Pons (tissue), 1 donor: Measurements from ENCODE around the gene NCOA6.

Source experiments
- DNase-seq: peaks from one replicate; pipeline ENCODE4 v3.0.0-alpha.2; 2016; ENCODE audit warnings: low spot score

NCOA6 gene

DNA sequence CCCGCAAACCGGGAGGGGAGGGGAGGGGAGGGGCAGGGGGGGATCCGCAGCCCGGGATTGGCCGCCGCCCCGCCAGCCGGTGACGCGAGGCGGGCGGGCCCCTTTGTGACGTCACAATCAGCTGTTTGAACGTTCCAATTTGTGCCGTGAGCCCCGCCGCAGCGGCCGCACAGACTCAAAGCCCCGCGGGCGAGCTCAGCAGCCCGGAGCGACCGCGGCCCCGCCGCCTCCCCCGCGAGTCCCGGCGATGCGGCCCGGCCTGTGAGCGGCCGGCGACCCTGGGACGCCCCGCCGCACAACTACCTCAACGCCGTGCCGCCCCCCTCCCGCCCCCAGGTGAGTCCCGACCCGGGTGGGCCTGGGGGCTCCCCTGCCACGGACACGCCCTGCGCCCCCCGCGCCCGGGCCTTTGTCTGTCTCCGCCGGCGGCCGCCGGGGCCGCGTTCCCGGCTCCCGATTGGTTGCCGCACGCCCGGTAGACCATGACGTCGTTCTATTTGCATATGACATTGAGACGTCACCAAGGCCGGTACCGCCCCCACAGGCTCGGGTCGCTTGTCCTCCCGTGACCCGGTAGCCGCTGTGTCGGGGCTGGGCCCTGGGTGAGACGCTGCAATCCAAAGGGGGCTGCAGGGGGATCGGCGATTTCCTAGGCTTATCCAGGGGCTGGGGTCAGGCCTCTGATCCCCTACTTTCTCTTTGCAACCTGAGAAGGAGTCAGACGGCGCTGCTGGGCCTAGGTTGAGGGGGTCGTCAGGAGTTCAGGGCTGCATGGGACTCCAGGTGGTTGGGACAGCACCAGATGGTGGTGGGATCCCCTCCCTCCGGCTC lies 121.1 kb downstream of the NCOA6 start, which contains the start of gene TP53INP2:
Gene TP53INP2 (plus strand): TSS at position 168 of the 831 bp plus-strand sequence. CDS start 4,396 bp downstream, outside the sequence.
- peak; percentile 91 for DNase-seq

DNA sequence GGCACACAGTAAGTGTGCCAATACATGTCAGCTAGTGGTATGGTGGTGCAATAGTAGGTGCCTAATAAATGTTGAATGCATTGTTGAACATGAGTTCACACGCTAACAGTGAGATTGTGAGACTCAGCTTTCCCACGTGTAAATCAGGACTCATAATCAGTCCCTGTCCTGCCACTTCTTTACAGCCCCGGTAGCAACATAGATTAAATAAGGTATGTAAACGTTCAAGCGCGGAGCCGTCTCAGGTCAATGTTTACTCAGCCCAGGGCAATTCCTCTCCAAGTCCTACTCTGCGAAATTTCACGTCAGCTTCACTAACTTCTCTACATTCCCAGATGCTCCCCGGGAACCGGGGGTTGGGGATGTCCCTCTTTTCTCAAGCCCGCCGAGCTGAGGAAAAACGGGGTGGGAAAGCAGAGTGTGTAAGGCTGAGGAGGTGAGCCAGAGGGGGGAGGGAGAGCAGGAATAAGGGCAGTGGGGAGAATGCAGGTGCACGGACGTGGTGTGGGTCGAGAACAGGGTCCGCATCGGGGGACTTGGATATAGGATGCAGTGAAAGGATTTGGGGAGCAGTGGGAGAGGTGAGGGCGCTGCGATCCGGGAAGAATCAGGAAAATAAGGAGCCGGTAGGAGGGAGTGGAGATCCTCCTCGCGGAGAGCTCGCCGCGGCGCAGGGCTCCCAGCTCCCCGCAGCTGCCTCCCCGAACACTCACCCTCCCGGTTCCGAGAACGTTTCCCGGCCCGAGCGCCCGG lies 121.9 kb downstream of the NCOA6 start:
- peak; percentile 48 for DNase-seq

- peak; percentile 8 for DNase-seq
Measured at GRCh38 chr20:34703061-34703423, 122.4 kb downstream of the NCOA6 start.

DNA sequence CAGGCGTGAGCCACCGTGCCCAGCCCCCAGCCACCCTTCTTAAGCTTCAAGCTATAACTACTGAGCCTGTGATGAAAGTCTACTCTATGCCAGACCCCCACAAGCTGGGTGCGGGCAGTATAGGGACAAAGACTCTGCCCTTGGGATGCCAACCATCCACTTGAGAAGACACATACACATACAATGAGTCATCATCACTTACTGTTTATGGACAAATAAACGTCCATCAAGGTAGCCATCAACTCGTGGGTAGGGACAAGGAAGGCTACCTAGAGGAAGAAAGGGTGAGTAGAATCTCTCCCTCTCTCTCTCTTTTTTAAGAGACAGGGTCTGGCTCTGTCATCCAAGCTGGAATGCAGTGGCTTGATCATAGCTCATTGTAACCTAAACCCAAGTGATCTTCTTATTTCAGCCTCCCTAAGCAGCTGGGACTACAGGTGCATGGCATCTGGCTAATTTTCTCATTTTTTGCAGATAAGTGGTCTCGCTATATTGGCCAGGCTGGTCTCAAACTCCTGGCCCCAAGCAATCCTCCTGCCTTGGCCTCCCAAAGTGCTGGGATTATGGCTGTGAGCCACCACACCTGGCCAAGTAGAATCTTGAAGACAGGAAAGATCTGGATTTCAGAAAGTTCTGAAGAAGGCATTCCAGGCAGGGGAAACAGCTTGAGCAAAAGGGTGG lies 123.9 kb downstream of the NCOA6 start:
- no peak for DNase-seq

DNA sequence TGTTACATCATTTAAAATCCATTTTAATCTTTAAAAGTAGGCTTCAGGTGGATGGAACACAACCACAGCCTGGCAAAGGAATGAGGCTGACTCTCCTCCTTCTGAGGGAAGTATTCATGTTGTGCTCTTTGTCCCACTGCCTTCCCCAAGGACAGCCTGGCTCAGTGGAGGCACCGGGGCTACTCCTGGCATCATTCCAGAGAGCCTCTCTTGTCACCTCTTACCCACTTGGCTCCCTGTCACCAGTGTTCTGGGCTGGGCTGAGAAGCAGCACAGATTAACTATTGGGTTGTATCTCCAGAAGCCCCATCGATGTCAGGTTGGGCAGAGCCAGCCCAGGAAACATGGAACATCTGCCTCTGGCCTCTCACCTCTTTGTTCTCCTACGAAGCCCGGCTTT lies 132.0 kb downstream of the NCOA6 start:
- DNase-seq = no peak

DNA sequence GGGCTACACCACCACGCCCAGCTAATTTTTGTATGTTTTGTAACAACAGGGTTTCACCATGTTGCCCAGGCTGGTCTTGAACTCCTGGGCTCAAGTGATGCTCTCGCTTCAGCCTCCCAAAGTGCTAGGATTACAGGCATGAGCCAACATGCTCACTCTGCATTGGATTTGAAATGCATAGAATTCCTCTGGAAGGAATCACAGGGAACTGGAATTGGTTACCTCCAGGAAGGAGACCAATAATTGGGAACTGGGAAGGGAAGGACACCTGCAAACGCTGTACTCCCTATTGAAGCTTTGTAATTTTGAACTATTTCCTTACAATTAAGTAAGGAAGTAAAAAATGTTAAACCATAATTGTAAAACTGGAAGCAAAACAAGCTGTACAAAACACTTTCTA lies 133.6 kb downstream of the NCOA6 start:
- DNase-seq = no peak

DNA sequence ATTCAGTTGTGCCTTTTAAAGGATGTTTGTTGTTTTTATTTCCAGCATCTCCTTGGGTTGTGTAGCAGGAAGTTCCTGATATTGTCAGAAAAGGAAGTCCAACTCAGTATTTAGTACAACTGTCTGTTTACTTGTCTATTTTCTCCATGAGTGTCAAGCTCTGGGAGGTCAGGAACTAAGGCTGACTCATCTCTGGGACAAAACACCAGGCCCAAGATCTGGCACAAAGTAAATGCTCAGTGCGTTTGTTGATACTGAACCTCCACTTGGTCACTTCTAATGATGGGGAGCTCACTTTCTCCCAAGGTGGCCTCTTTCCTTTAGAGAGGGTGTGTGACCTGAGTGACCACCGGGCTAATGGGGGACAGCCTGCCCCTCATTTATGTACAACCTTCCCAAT lies 136.0 kb downstream of the NCOA6 start:
- no peak for DNase-seq

DNA sequence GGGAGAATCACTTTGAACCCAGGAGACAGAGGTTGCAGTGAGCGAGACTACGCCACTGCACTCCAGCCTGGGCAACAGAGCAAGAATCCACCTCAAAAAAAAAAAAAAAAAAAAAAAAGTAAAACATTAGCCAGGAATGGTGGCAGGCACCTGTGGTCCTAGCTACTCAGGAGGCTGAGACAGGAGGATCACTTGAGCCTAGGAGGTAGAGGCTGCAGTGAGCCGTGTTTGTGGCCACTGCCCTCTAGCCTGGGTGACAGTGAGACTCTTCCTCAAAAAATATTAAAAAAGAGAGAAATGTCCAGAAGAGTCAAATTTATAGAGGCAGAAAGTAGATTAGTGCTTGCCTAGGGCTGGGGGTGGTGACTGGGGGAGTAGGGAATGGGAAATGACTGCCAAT lies 141.8 kb downstream of the NCOA6 start:
- DNase-seq = no peak

DNA sequence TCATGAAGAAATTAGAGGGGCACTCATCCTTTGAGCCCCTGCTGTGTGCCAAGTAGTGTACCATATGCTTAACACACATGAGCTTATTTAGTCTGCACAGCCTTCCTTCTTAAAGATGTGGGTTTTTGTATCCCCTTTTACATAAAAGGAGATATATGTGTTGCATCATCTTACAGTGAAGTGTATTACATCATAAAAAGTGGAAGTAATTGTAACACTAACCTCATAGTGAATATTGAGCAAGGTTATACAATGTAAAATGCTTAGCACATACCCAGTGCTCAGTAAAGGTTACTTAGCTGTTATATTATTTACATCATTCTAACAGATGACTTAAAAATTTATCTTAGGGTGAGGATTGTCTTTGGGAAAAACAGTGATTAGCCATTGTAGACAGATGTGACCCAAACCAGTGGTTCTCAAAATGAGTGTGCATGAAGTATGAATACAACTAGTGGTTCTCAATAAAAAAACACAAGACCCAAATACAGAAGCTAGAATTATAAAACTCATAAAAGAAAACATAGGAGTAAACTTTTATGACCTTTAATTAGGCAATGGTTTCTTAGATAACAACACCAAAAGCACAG lies 144.8 kb downstream of the NCOA6 start:
- no peak for DNase-seq

- peak; percentile 93 for DNase-seq
Measured at GRCh38 chr20:34676642-34677373, 148.6 kb downstream of the NCOA6 start, which contains the start of gene PIGU. Gene PIGU (minus strand): TSS chr20:34677092. CDS start chr20:34677085, 7 bp downstream.

- peak; percentile 17 for DNase-seq
Measured at GRCh38 chr20:34675993-34676641, 149.3 kb downstream of the NCOA6 start.

- DNase-seq = no peak
Measured at GRCh38 chr20:34675561-34675960, 149.9 kb downstream of the NCOA6 start.

DNA sequence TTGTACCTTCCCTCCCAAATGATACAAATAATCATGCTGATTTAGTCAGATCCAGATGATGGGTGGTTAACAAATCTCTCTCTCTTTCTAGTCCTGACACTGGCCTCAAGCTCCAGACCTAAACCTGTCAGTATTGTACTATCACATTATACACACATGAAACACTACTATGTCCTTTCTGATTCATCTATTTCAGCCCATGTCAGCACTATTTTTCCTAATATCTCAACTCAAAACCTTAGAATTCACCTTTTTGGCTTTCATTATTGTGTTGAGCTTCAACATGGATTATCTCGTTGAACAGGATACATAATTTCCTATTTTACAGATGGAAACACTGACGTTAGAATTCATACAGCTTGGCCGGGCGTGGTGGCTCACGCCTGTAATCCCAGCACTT lies 152.0 kb downstream of the NCOA6 start:
- DNase-seq = no peak

- no peak for DNase-seq
Measured at GRCh38 chr20:34669094-34669493, 156.4 kb downstream of the NCOA6 start.
